K562 (cell line): Measurements from ENCODE around the gene FBXO46. TPM values are rescaled to one million over a fixed set of nuclear protein-coding genes. Genes with fewer than 3 reads are reported as not detected.

Experiments
- ARID2 ChIP-seq: fragments of 450-650 bp; IDR thresholded peaks from 2 replicates; pipeline ENCODE4 v1.6.1; 2017; ENCODE audit warnings: antibody characterized with exemption, mild to moderate bottlenecking
- BRD9 ChIP-seq: fragments of 450-650 bp; IDR thresholded peaks from 2 replicates; pipeline ENCODE4 v1.6.1; 2018; ENCODE audit warnings: low read depth; ENCODE audit not compliant: partially characterized antibody
- C11orf30 ChIP-seq: fragments of 450-650 bp; IDR thresholded peaks from 2 replicates; pipeline ENCODE4 v1.6.1; 2016; ENCODE audit warnings: low read depth, mild to moderate bottlenecking
- CBX3 ChIP-seq, 2 experiments: IDR thresholded peaks; 1 replicate in 1 of 2; 2 replicates in 1 of 2; pipeline ENCODE4 v1.6.1; 2012; ENCODE audit warnings: inconsistent platforms in 2 of 2, low read length in 2 of 2, borderline replicate concordance in 1 of 2, control low read depth in 1 of 2
- CHD1 ChIP-seq: fragments of 200-600 bp; sonication (generic); IDR thresholded peaks from one replicate; pipeline ENCODE4 v1.6.1; 2012; ENCODE audit warnings: mild to moderate bottlenecking, moderate library complexity, low read length, inconsistent platforms
- CREB1 ChIP-seq, 2 experiments: sonication (generic) in 1 of 2; formaldehyde crosslinking in 1 of 2; IDR thresholded peaks; 2 replicates each; pipeline versions ENCODE4 v1.6.1 to v1.8.0; 2012 to 2022; ENCODE audit warnings: inconsistent platforms in 1 of 2, mild to moderate bottlenecking in 1 of 2, missing genetic modification reagents in 1 of 2, moderate library complexity in 1 of 2
- CREM ChIP-seq: IDR thresholded peaks from 2 replicates; pipeline ENCODE4 v1.6.1; 2014; ENCODE audit warnings: antibody characterized with exemption, low read depth
- DPF2 ChIP-seq: fragments of 450-650 bp; IDR thresholded peaks from 2 replicates; pipeline ENCODE4 v1.6.1; 2016
- HNRNPLL ChIP-seq: fragments of 200-400 bp; formaldehyde crosslinking; IDR thresholded peaks from 2 replicates; pipeline ENCODE4 v1.6.1; 2017; ENCODE audit warnings: low read length, low read depth, mild to moderate bottlenecking; ENCODE audit not compliant: poor library complexity, severe bottlenecking
- JUND ChIP-seq, 2 experiments: IDR thresholded peaks; 2 replicates in 1 of 2; 3 replicates in 1 of 2; pipeline ENCODE4 v1.6.1; 2011; ENCODE audit warnings: borderline replicate concordance in 2 of 2, low read depth in 2 of 2, low read length in 2 of 2, improper control_type of control experiment in 1 of 2, missing biosample characterization in 1 of 2, missing genetic modification characterization in 1 of 2, missing genetic modification reagents in 1 of 2
- KDM4B ChIP-seq, 2 experiments: fragments of 450-650 bp in 1 of 2; sonication (generic) in 1 of 2; IDR thresholded peaks; 2 replicates each; pipeline ENCODE4 v1.6.1; 2016 to 2017; ENCODE audit warnings: borderline replicate concordance in 2 of 2, antibody characterized with exemption in 1 of 2, low read depth in 1 of 2, mild to moderate bottlenecking in 1 of 2
- OTX1 ChIP-seq: fragments of 450-650 bp; formaldehyde crosslinking; IDR thresholded peaks from 2 replicates; pipeline ENCODE4 v1.4.0; 2022; ENCODE audit warnings: mild to moderate bottlenecking
- SMARCB1 ChIP-seq: IDR thresholded peaks from 2 replicates; pipeline ENCODE4 v1.6.1; 2011; ENCODE audit warnings: improper control_type of control experiment, low read depth; ENCODE audit not compliant: insufficient read length
- STAT6 ChIP-seq: sonication (generic); formaldehyde crosslinking; IDR thresholded peaks from 2 replicates; pipeline ENCODE4 v1.8.1; 2023; ENCODE audit warnings: mild to moderate bottlenecking, missing genetic modification reagents
- TBL1XR1 ChIP-seq, 2 experiments: IDR thresholded peaks; 2 replicates each; pipeline ENCODE4 v1.6.1; 2012; ENCODE audit warnings: improper control_type of control experiment in 2 of 2, low read length in 2 of 2, mild to moderate bottlenecking in 1 of 2
- TEAD1 ChIP-seq, 2 experiments: fragments of 450-650 bp in 1 of 2; sonication (generic) in 1 of 2; formaldehyde crosslinking; IDR thresholded peaks; 2 replicates each; pipeline versions ENCODE4 v1.4.0 to v1.8.0; 2020 to 2022; ENCODE audit warnings: mild to moderate bottlenecking in 2 of 2, missing genetic modification reagents in 1 of 2
- ZBTB2 ChIP-seq: fragments of 450-650 bp; IDR thresholded peaks from 2 replicates; pipeline ENCODE4 v1.6.1; 2016; ENCODE audit warnings: antibody characterized with exemption
- ZBTB5 ChIP-seq: fragments of 450-650 bp; IDR thresholded peaks from 2 replicates; pipeline ENCODE4 v1.6.1; 2017; ENCODE audit warnings: antibody characterized with exemption
- ZNF41 ChIP-seq: fragments of 250-450 bp; sonication (Bioruptor Pico); conservative IDR thresholded peaks from 2 replicates; pipeline ENCODE4 v1.4.0; 2020; ENCODE audit warnings: mild to moderate bottlenecking
- ZNF583 ChIP-seq: fragments of 250-450 bp; sonication (Bioruptor Pico); IDR thresholded peaks from 2 replicates; pipeline ENCODE4 v1.4.0; 2020
- ZNF589 ChIP-seq: fragments of 200-800 bp; sonication (Bioruptor generic); IDR thresholded peaks from 2 replicates; pipeline ENCODE4 v1.6.1; 2016; ENCODE audit warnings: low read depth, missing genetic modification characterization, missing compliant biosample characterization
- ZNF780A ChIP-seq: fragments of 250-450 bp; sonication (Bioruptor Pico); IDR thresholded peaks from 2 replicates; pipeline ENCODE4 v1.5.0; 2021; ENCODE audit warnings: mild to moderate bottlenecking
- polyA plus RNA-seq, 8 experiments: library from polyadenylated mRNA; depleted of rRNA in 4 of 8; stranded (reverse) in 5 of 8; unstranded in 3 of 8; fragments of >200 nt; fragmentation: Nextera tagmentation in 2 of 8; fragmentation: Illumina TruSeq in 1 of 8; extraction: Ambion mirVana in 2 of 8; extraction: Trizol in 1 of 8; gene quantifications; 2 replicates each; pipeline versions ENCODE4 v1.2.1 to v1.2.3, GENCODE V29; 2011 to 2014; ENCODE audit warnings: inconsistent platforms in 1 of 8, missing spikeins in 1 of 8
- total RNA-seq, 7 experiments: library from RNA; depleted of rRNA in 6 of 7; stranded (reverse); fragments of >200 nt in 6 of 7; fragmentation: Illumina TruSeq in 2 of 7; extraction: Trizol in 2 of 7; gene quantifications; 2 replicates each; pipeline versions ENCODE4 v1.2.1 to v1.2.3, GENCODE V29; 2011 to 2021; ENCODE audit warnings: low replicate concordance in 1 of 7

The FBXO46 gene
- total and polyA plus RNA-seq, 9 of the 15 experiments (the other 6 are each of a cell fraction or from before 2014, with no cell fraction given) = 1.5 to 36.1 (median 7.3) TPM

DNA sequence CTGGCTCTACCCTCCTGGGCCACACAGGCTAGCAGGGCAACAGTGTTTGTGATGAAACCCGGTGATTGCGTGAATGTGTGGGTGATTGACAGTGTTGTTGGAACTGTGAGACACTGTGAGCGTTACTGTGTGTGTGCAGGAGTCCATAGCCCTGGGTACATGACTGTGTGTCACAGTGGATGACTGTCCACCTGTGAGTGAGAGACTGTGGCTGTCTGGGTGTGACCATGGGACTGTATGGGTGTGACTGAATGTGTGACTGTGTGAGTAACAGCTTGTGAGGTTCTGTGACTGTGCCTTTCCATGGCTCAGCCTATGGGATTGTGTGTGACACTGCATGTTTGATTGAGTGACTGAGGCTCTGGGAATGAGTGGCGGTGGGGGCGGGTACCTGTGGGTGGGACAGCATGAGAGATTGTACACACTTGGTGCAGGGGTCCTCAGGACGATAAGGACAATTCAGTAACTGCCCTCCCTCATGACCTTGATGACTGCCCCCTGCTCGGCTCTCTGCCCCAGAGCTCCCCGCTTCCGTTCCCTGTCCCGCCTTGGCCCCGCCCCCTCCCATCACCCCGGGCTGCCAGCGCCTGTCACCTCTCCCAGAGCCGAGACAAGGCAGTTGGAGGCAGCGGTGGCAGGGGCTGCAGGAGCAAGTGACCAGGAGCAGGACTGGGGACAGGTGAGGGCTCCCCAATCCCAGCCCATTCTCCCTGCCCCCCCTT is 62.9 kb downstream of the FBXO46 start, which contains the start of gene GIPR (continued):
- TF ChIP-seq ZBTB5 = no peak
- TF ChIP-seq DPF2 = peak; percentile 66; the same call in 1 of the 2 replicates
- peak; percentile 69 for TF ChIP-seq CREM
- TF ChIP-seq ZNF583 (CRISPR knock-in tag) = no peak
- peak; percentile 68 for TF ChIP-seq C11orf30
- TF ChIP-seq TEAD1 (CRISPR knock-in tag; IDR thresholded peaks at IDR 0.05) = no peak
- no peak for TF ChIP-seq TBL1XR1 (IDR thresholded peaks at IDR 0.05; ENCODE audit: low read length in 2 of 2)
- no peak for TF ChIP-seq STAT6 (CRISPR knock-in tag)
- TF ChIP-seq ZBTB2 = 0 out of 2 replicates have a peak, but pooled peaks have one; percentile 20
- no peak for TF ChIP-seq CHD1
- TF ChIP-seq HNRNPLL = no peak
- 0 out of 2 replicates have a peak, but pooled peaks have one; percentile 15 for TF ChIP-seq OTX1 (CRISPR knock-in tag)
- TF ChIP-seq CREB1 (IDR thresholded peaks at IDR 0.05) = no peak
- TF ChIP-seq CREB1 (CRISPR knock-in tag; IDR thresholded peaks at IDR 0.05) = 0 out of 2 replicates have a peak, but pooled peaks have one; percentile 28
- TF ChIP-seq BRD9 = peak; percentile 31
- TF ChIP-seq ZNF589 = 0 out of 2 replicates have a peak, but pooled peaks have one; percentile 27
- TF ChIP-seq ZNF780A (CRISPR knock-in tag) = no peak
- TF ChIP-seq ZNF41 (CRISPR knock-in tag) = no peak
- TF ChIP-seq JUND (IDR thresholded peaks at IDR 0.05; ENCODE audit: borderline replicate concordance, low read depth, low read length) = no peak
- peak; percentile 44; the same call in 2 of the 3 replicates for TF ChIP-seq JUND (tag; IDR thresholded peaks at IDR 0.05; ENCODE audit: borderline replicate concordance, low read depth, low read length)
- TF ChIP-seq SMARCB1 = no peak
- peak in 1 of 2 experiments; percentile 53; a peak in 1 of 3 replicates for TF ChIP-seq CBX3 (IDR thresholded peaks at IDR 0.05; ENCODE audit: borderline replicate concordance in 1 of 2, low read length in 2 of 2)
- TF ChIP-seq KDM4B (IDR thresholded peaks at IDR 0.05; ENCODE audit: borderline replicate concordance in 2 of 2, low read depth in 1 of 2) = no peak
- TF ChIP-seq ARID2 = no peak
